Measurements from ENCODE around the gene CEP112.

CEP112 gene

GRCh38 chr17:65627891-65628643 lies 563.9 kb downstream of the CEP112 start:
- DNase-seq: peak; percentile 88

GRCh38 chr17:65627108-65627507 lies 564.8 kb downstream of the CEP112 start:
- no peak for DNase-seq

GRCh38 chr17:65626451-65626850 lies 565.5 kb downstream of the CEP112 start:
- DNase-seq: no peak

GRCh38 chr17:65618516-65618915 lies 573.4 kb downstream of the CEP112 start:
- DNase-seq: no peak

- DNase-seq: no peak
Observed at GRCh38 chr17:65617496-65617895, 574.4 kb downstream of the CEP112 start.

- no peak for DNase-seq
Observed at GRCh38 chr17:65609749-65610148, 582.2 kb downstream of the CEP112 start.

GRCh38 chr17:65609286-65609685 lies 582.6 kb downstream of the CEP112 start:
- no peak for DNase-seq

- DNase-seq: peak; percentile 25
Observed at GRCh38 chr17:65604070-65604469, 587.9 kb downstream of the CEP112 start.

- no peak for DNase-seq
Observed at GRCh38 chr17:65601881-65602280, 590.1 kb downstream of the CEP112 start.

GRCh38 chr17:65601145-65601544 lies 590.8 kb downstream of the CEP112 start:
- no peak for DNase-seq

- no peak for DNase-seq
Observed at GRCh38 chr17:65600518-65600917, 591.4 kb downstream of the CEP112 start.

- no peak for DNase-seq
Observed at GRCh38 chr17:65599650-65600049, 592.3 kb downstream of the CEP112 start.

GRCh38 chr17:65598746-65599145 lies 593.2 kb downstream of the CEP112 start:
- no peak for DNase-seq

- DNase-seq: no peak
Observed at GRCh38 chr17:65595071-65595656, 596.8 kb downstream of the CEP112 start.

GRCh38 chr17:65593855-65594845 lies 597.8 kb downstream of the CEP112 start:
- DNase-seq: no peak

- DNase-seq: no peak
Observed at GRCh38 chr17:65593092-65593854, 598.7 kb downstream of the CEP112 start.

GRCh38 chr17:65592125-65592965 lies 599.6 kb downstream of the CEP112 start:
- DNase-seq: no peak

- no peak for DNase-seq
Observed at GRCh38 chr17:65589321-65589720, 602.6 kb downstream of the CEP112 start.

GRCh38 chr17:65588181-65588808 lies 603.6 kb downstream of the CEP112 start:
- no peak for DNase-seq

GRCh38 chr17:65587534-65588180 lies 604.3 kb downstream of the CEP112 start:
- DNase-seq: no peak

- DNase-seq: no peak
Observed at GRCh38 chr17:65586899-65587298, 605.0 kb downstream of the CEP112 start.

Measured in T1000 (cell line).